Activated CD8-positive, alpha-beta T cell treated with anti-CD3 and anti-CD28 coated beads, Interleukin-2, amount 10 ng/mL, durations not matched to agents 7 days and 5 days (primary cell): ENCODE measurements around the gene PRCD. TPM values are rescaled to one million over a fixed set of nuclear protein-coding genes. Genes with fewer than 3 reads are reported as not detected.
A peak's percentile ranks its signal among the peaks of the same experiment; 100 is the strongest.
"Not testable (repeated sequence)": the region's sequence is repeated elsewhere in the genome, so short reads cannot be mapped to it uniquely, and the experiment has no call there.

Experiments
- ATAC-seq: fragments of 150-1000 bp; cut with Tn5 transposase; one replicate; pipeline ENCODE4 v1.10.0; 2021; ENCODE audit warnings: moderate library complexity
- CTCF ChIA-PET: fragments of 350-600 bp; sonication (Branson Sonifier 250); formaldehyde crosslinking; loops from one replicate; lab custom pipeline; 2021; ENCODE audit warnings: antibody characterized with exemption; lab: Charles Lee
- POLR2A ChIA-PET: fragments of 350-600 bp; sonication (Branson Sonifier 250); formaldehyde crosslinking; loops from one replicate; lab custom pipeline; 2021; ENCODE audit warnings: antibody characterized with exemption; lab: Charles Lee
- DNase-seq: peaks from one replicate; pipeline ENCODE4 v3.0.0-alpha.2; 2020
- H3K27ac Mint-ChIP-seq: one replicate; pipeline ENCODE4 v1.8.0; 2021; ENCODE audit warnings: mild to moderate bottlenecking, mixed read lengths
- H3K27me3 Mint-ChIP-seq: one replicate; pipeline ENCODE4 v1.8.0; 2021; ENCODE audit warnings: low read depth, mixed read lengths
- H3K36me3 Mint-ChIP-seq: one replicate; pipeline ENCODE4 v1.8.0; 2021; ENCODE audit warnings: low read depth, mixed read lengths
- H3K4me1 Mint-ChIP-seq: one replicate; pipeline ENCODE4 v1.8.0; 2021; ENCODE audit warnings: low read depth, mixed read lengths
- H3K4me3 Mint-ChIP-seq: one replicate; pipeline ENCODE4 v1.8.0; 2021; ENCODE audit warnings: mild to moderate bottlenecking, mixed read lengths
- H3K9me3 Mint-ChIP-seq: one replicate; pipeline ENCODE4 v1.8.0; 2022; ENCODE audit warnings: mixed read lengths; ENCODE audit not compliant: insufficient read depth
- total RNA-seq, 2 experiments: library from RNA; stranded (reverse); gene quantifications; one replicate each; pipeline ENCODE4 v1.2.3, GENCODE V29; 2021

PRCD gene
- total RNA-seq, 2 experiments from 2014 or later = not detected

GRCh38 chr17:76528528-76529223, 11.2 kb upstream of the PRCD start:
- Mint-ChIP-seq H3K4me1 (peaks cover 15% of the 10 kb centered on the region), H3K36me3 (no peaks in the 10 kb centered on the region), H3K4me3 (peak overlapping the region; percentile 12), H3K27me3 (no peaks in the 10 kb centered on the region), H3K27ac (peak overlapping the region; percentile 49), H3K9me3 (no peaks in the 10 kb centered on the region)
- ChIA-PET POLR2A (no interaction called here), CTCF (interaction anchor here (0.7 to 2.8 kb wide), 5 partner anchors 18 to 153 kb away, joined by 3 to 11 read pairs (median 9); no protein-coding TSS in a partner anchor)
- no peak for ATAC-seq
- no peak for DNase-seq

GRCh38 chr17:76529224-76530094, 10.4 kb upstream of the PRCD start:
- Mint-ChIP-seq H3K4me1 (peaks cover 14% of the 10 kb centered on the region), H3K27ac (no peak overlapping the region), H3K9me3 (no peaks in the 10 kb centered on the region), H3K27me3 (no peaks in the 10 kb centered on the region), H3K36me3 (no peaks in the 10 kb centered on the region), H3K4me3 (no peak overlapping the region)
- ATAC-seq = no peak
- ChIA-PET CTCF (interaction anchor here (1.1 to 2.8 kb wide), 5 partner anchors 27 to 152 kb away, joined by 3 to 11 read pairs (median 9); no protein-coding TSS in a partner anchor), POLR2A (no interaction called here)
- no peak for DNase-seq

- DNase-seq = no peak
- no peak for ATAC-seq
- Mint-ChIP-seq H3K4me1 (peaks cover 14% of the 10 kb centered on the region), H3K27me3 (peaks cover 4% of the 10 kb centered on the region), H3K9me3 (no peaks in the 10 kb centered on the region), H3K27ac (peak overlapping the region; percentile 25), H3K4me3 (no peak overlapping the region), H3K36me3 (no peaks in the 10 kb centered on the region)
- POLR2A ChIA-PET = no interaction called here
- CTCF ChIA-PET = interaction anchor here (1.2 kb wide), 1 partner anchor 29 kb away, joined by 4 read pairs; no protein-coding TSS in a partner anchor
Measured at GRCh38 chr17:76530095-76530723, 9.6 kb upstream of the PRCD start.

GRCh38 chr17:76530811-76531485, 8.9 kb upstream of the PRCD start:
- DNase-seq (no peak), ATAC-seq (no peak)
- H3K27me3 Mint-ChIP-seq = peaks cover 8% of the 10 kb centered on the region
- peaks cover 14% of the 10 kb centered on the region for H3K4me1 Mint-ChIP-seq
- H3K9me3 Mint-ChIP-seq = no peaks in the 10 kb centered on the region
- H3K4me3 Mint-ChIP-seq = no peak overlapping the region
- ChIA-PET CTCF (interaction anchor here (1.2 kb wide), 1 partner anchor 28 kb away, joined by 4 read pairs; no protein-coding TSS in a partner anchor), POLR2A (no interaction called here)
- no peak overlapping the region for H3K27ac Mint-ChIP-seq
- no peaks in the 10 kb centered on the region for H3K36me3 Mint-ChIP-seq

GRCh38 chr17:76531486-76532038, 8.3 kb upstream of the PRCD start:
- H3K27me3 Mint-ChIP-seq = peaks cover 13% of the 10 kb centered on the region
- ChIA-PET CTCF (no interaction called here), POLR2A (no interaction called here)
- no peaks in the 10 kb centered on the region for H3K36me3 Mint-ChIP-seq
- DNase-seq (no peak), ATAC-seq (no peak)
- peaks cover 14% of the 10 kb centered on the region for H3K4me1 Mint-ChIP-seq
- no peak overlapping the region for H3K27ac Mint-ChIP-seq
- H3K4me3 Mint-ChIP-seq = no peak overlapping the region
- no peaks in the 10 kb centered on the region for H3K9me3 Mint-ChIP-seq

- Mint-ChIP-seq H3K4me3 (no peak overlapping the region), H3K27me3 (peaks cover 17% of the 10 kb centered on the region), H3K4me1 (peaks cover 12% of the 10 kb centered on the region), H3K27ac (no peak overlapping the region), H3K36me3 (no peaks in the 10 kb centered on the region), H3K9me3 (no peaks in the 10 kb centered on the region)
- POLR2A ChIA-PET = no interaction called here
- ATAC-seq (no peak), DNase-seq (no peak)
- CTCF ChIA-PET = no interaction called here
Measured at GRCh38 chr17:76532072-76532651, 7.7 kb upstream of the PRCD start.

GRCh38 chr17:76533640-76534359, 6.0 kb upstream of the PRCD start:
- not testable (repeated sequence) for H3K4me3 Mint-ChIP-seq, H3K9me3 Mint-ChIP-seq, H3K36me3 Mint-ChIP-seq, H3K4me1 Mint-ChIP-seq, ATAC-seq, DNase-seq, H3K27ac Mint-ChIP-seq
- ChIA-PET CTCF (interaction anchor here (0.8 to 1.0 kb wide), 3 partner anchors 11 to 90 kb away, joined by 3 to 4 read pairs (median 3); no protein-coding TSS in a partner anchor), POLR2A (interaction anchor here (0.6 kb wide), 1 partner anchor 408 kb away, joined by 5 read pairs; no protein-coding TSS in a partner anchor)
- H3K27me3 Mint-ChIP-seq = peaks cover 28% of the 10 kb centered on the region

- no peak overlapping the region for H3K4me3 Mint-ChIP-seq
- CTCF ChIA-PET = interaction anchor here (1.0 to 2.3 kb wide), 4 partner anchors 11 to 89 kb away, joined by 3 to 15 read pairs (median 10); no protein-coding TSS in a partner anchor
- H3K9me3 Mint-ChIP-seq = no peaks in the 10 kb centered on the region
- peaks cover 3% of the 10 kb centered on the region for H3K4me1 Mint-ChIP-seq
- no peak for ATAC-seq
- no peak overlapping the region for H3K27ac Mint-ChIP-seq
- no peaks in the 10 kb centered on the region for H3K36me3 Mint-ChIP-seq
- POLR2A ChIA-PET = interaction anchor here (0.6 kb wide), 2 partner anchors 9 to 20 kb away, joined by 3 to 4 read pairs; no protein-coding TSS in a partner anchor
- peaks cover 38% of the 10 kb centered on the region for H3K27me3 Mint-ChIP-seq
- DNase-seq = no peak
Measured at GRCh38 chr17:76534831-76535732, 4.8 kb upstream of the PRCD start.

GRCh38 chr17:76535788-76536510, 3.9 kb upstream of the PRCD start:
- H3K36me3 Mint-ChIP-seq = no peaks in the 10 kb centered on the region
- DNase-seq (no peak), ATAC-seq (no peak)
- POLR2A ChIA-PET = interaction anchor here (1.1 kb wide), 1 partner anchor 136 kb away, joined by 4 read pairs; no protein-coding TSS in a partner anchor
- no peak overlapping the region for H3K4me3 Mint-ChIP-seq
- H3K9me3 Mint-ChIP-seq = no peaks in the 10 kb centered on the region
- peaks cover 4% of the 10 kb centered on the region for H3K4me1 Mint-ChIP-seq
- H3K27me3 Mint-ChIP-seq = peaks cover 42% of the 10 kb centered on the region
- CTCF ChIA-PET = interaction anchor here (1.9 to 2.3 kb wide), 3 partner anchors 10 to 88 kb away, joined by 7 to 15 read pairs (median 14); no protein-coding TSS in a partner anchor
- no peak overlapping the region for H3K27ac Mint-ChIP-seq
